Aorta (tissue), 5 donors: Measurements from ENCODE around the gene FAM110D. TPM values are rescaled to one million over a fixed set of nuclear protein-coding genes. Genes with fewer than 3 reads are reported as not detected.

ENCODE experiments used
- ATAC-seq: fragments of 200-7000 bp; cut with Tn5 transposase; one replicate; pipeline ENCODE4 v1.9.1; 2022; ENCODE audit warnings: moderate library complexity; ENCODE audit not compliant: low FRiP score
- DNase-seq, 2 donors: peaks; one replicate each; pipeline ENCODE4 v3.0.0-alpha.2; 2020
- H3K27ac ChIP-seq, 2 donors: one replicate each; pipeline ENCODE4 v1.5.1; 2013; ENCODE audit warnings: low read length in 2 of 2, mild to moderate bottlenecking in 2 of 2, moderate library complexity in 2 of 2, control low read depth in 1 of 2, inconsistent platforms in 1 of 2, low read depth in 1 of 2
- H3K27me3 ChIP-seq, 2 donors: one replicate each; pipeline ENCODE4 v1.6.1; 2013; ENCODE audit warnings: control low read depth in 1 of 2, low read length in 1 of 2, mild to moderate bottlenecking in 1 of 2, moderate library complexity in 1 of 2; ENCODE audit not compliant: insufficient read depth in 2 of 2, control insufficient read depth in 1 of 2
- H3K36me3 ChIP-seq, 2 donors: one replicate each; pipeline ENCODE4 v1.6.1; 2013; ENCODE audit warnings: control low read depth in 1 of 2, low read length in 1 of 2, mild to moderate bottlenecking in 1 of 2; ENCODE audit not compliant: insufficient read depth in 2 of 2, control insufficient read depth in 1 of 2
- H3K4me1 ChIP-seq, 2 donors: one replicate each; pipeline ENCODE4 v1.6.1; 2013; ENCODE audit warnings: low read length in 2 of 2, control low read depth in 1 of 2, mild to moderate bottlenecking in 1 of 2, moderate library complexity in 1 of 2; ENCODE audit not compliant: insufficient read depth in 2 of 2, control insufficient read depth in 1 of 2
- H3K4me3 ChIP-seq, 2 donors: one replicate each; pipeline ENCODE4 v1.5.1; 2013; ENCODE audit warnings: low read length in 2 of 2, control low read depth in 1 of 2, mild to moderate bottlenecking in 1 of 2
- H3K9me3 ChIP-seq: one replicate; pipeline ENCODE4 v1.6.1; 2013; ENCODE audit warnings: mild to moderate bottlenecking, low read length; ENCODE audit not compliant: control insufficient read depth
- WGBS, 2 donors: extraction: QIAGEN DNeasy Blood & Tissue Kit; methylation state at CpG; one replicate each; pipeline ENCODE4 v1.1.7; 2013; 5-methylcytosine and 5-hydroxymethylcytosine counted together
- intact Hi-C, 2 donors: fragments of 100-400 bp; cut with DNase I; formaldehyde crosslinking; loops; one replicate each; pipeline versions ENCODE4 v1.14.2 to v1.15.0; 2022
- polyA plus RNA-seq, 2 donors: library from polyadenylated mRNA; stranded (reverse); fragments of 200-250 nt; gene quantifications; one replicate each; pipeline ENCODE4 v1.2.3, GENCODE V29; 2013
- total RNA-seq, 2 donors: library from RNA; stranded (reverse); fragmentation: NEBNext Ultra II Directional; extraction: Animal tissue kit (Norgen Biotek cat#: 25700); gene quantifications; one replicate each; pipeline ENCODE4 v1.2.1, GENCODE V29; 2021
- donor health status: healthy with polysubstance abuse.
- donor health status: Bipolar disorder and iron deficiency.
- donor health status: DM: no; HTN: no; CAD: no.
- donor health status: DM: no; HTN: no; CAD: no.
- donor health status: DM: yes; HTN: yes; CAD: no.

FAM110D gene
- total and polyA plus RNA-seq, 4 donors: 0.25 to 15.7 (median 3.2) TPM

- Histone ChIP-seq H3K27me3 (no peaks in the 10 kb centered on the region), H3K9me3 (no peaks in the 10 kb centered on the region), H3K4me3 (no peak overlapping the region), H3K27ac (no peak overlapping the region), H3K36me3 (no peaks in the 10 kb centered on the region), H3K4me1 (no peaks in the 10 kb centered on the region)
- intact Hi-C loops: no loop called here
- DNase-seq: no peak
- no peak for ATAC-seq
- 85 to 86% methylated on average over 5 of the region's 5 CpGs for WGBS, 2 donors
Observed at GRCh38 chr1:26210147-26210870, 51.4 kb downstream of the FAM110D start.

- Histone ChIP-seq H3K4me3 (no peak overlapping the region), H3K27me3 (no peaks in the 10 kb centered on the region), H3K4me1 (no peaks in the 10 kb centered on the region), H3K27ac (no peak overlapping the region), H3K9me3 (no peaks in the 10 kb centered on the region), H3K36me3 (no peaks in the 10 kb centered on the region)
- WGBS, 2 donors: 85 to 86% methylated on average over 5 of the region's 5 CpGs
- no peak for DNase-seq
- no peak for ATAC-seq
- intact Hi-C loops: no loop called here
Observed at GRCh38 chr1:26212726-26213125, 53.8 kb downstream of the FAM110D start.

DNA sequence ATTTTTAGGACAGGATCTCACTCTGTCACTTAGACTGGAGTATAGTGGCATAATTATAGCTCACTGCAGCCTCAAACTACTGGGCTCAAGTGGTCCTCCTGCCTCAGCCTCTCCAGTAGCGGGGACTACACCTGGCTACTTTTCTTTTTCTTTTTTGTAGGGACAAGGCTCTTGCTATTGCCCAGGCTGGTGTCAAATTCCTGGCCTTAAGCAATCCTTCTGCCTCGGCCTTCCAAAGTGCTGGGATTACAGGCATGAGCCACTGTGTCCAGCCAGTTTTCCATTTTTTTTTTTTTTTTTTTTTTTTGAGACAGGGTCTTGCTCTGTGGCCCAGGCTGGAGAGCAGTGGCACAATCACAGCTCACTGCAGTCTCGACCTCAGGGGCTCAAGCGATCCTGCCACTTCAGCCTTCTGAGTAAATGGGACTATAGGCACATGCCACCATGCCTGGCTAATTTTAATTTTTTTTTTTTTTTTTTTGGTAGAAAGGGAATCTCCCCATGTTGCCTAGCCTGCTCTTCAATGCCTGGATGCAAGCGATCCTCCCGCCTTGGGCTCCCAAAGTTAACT, 54.5 kb downstream of the FAM110D start:
- Histone ChIP-seq H3K4me1 (no peaks in the 10 kb centered on the region), H3K27me3 (no peaks in the 10 kb centered on the region), H3K27ac (no peak overlapping the region), H3K4me3 (no peak overlapping the region), H3K9me3 (no peaks in the 10 kb centered on the region), H3K36me3 (no peaks in the 10 kb centered on the region)
- no peak for ATAC-seq
- intact Hi-C loops: no loop called here
- DNase-seq: no peak
- WGBS, 2 donors: 89% methylated on average over 5 to 6 of the region's 6 CpGs

Other genes with a start within 250 kb of the FAM110D start
- gene PAFAH2, start 161.0 kb upstream of the FAM110D start, total RNA-seq: 1 to 10 TPM; 4.8 to 6.4 TPM
- gene PAFAH2, start 161.0 kb upstream of the FAM110D start, polyA plus RNA-seq: 1 to 10 TPM; 3.7 to 4.9 TPM
- 1 to 10 TPM in 1 of 2 donors, under 1 TPM in 1; 0.29 to 1.3 TPM for gene EXTL1, start 137.3 kb upstream of the FAM110D start, total RNA-seq
- under 1 TPM in 1 of 2 donors, not detected in 1; 0.33 TPM for gene EXTL1, start 137.3 kb upstream of the FAM110D start, polyA plus RNA-seq
- gene SLC30A2, start 113.0 kb upstream of the FAM110D start, total RNA-seq: not detected
- under 1 TPM in 1 of 2 donors, not detected in 1; 0.13 TPM for gene SLC30A2, start 113.0 kb upstream of the FAM110D start, polyA plus RNA-seq
- under 1 TPM; 0.19 to 0.24 TPM for gene TRIM63, start 91.4 kb upstream of the FAM110D start, total RNA-seq
- gene TRIM63, start 91.4 kb upstream of the FAM110D start, polyA plus RNA-seq: 1 to 10 TPM in 1 of 2 donors, under 1 TPM in 1; 0.36 to 1.5 TPM
- gene PDIK1L, start 47.3 kb upstream of the FAM110D start, total RNA-seq: 1 to 10 TPM; 6.5 to 7.5 TPM
- gene PDIK1L, start 47.3 kb upstream of the FAM110D start, polyA plus RNA-seq: 1 to 10 TPM; 2.0 to 3.8 TPM
- gene C1orf232, start 9.9 kb downstream of the FAM110D start, total RNA-seq: not detected
- not detected for gene C1orf232, start 9.9 kb downstream of the FAM110D start, polyA plus RNA-seq
- gene ZNF593, start 10.8 kb downstream of the FAM110D start, total RNA-seq: 10 to 100 TPM; 13.4 to 18.3 TPM
- gene ZNF593, start 10.8 kb downstream of the FAM110D start, polyA plus RNA-seq: 10 to 100 TPM; 29.4 to 48.6 TPM
- gene ZNF593OS, start 12.8 kb downstream of the FAM110D start, total RNA-seq: not detected
- gene ZNF593OS, start 12.8 kb downstream of the FAM110D start, polyA plus RNA-seq: under 1 TPM in 1 of 2 donors, not detected in 1; 0.20 TPM
- gene CNKSR1, start 18.4 kb downstream of the FAM110D start, total RNA-seq: 1 to 10 TPM; 1.5 to 1.7 TPM
- gene CNKSR1, start 18.4 kb downstream of the FAM110D start, polyA plus RNA-seq: 1 to 10 TPM; 2.3 to 4.9 TPM
- gene CATSPER4, start 31.5 kb downstream of the FAM110D start, total RNA-seq: not detected
- gene CATSPER4, start 31.5 kb downstream of the FAM110D start, polyA plus RNA-seq: not detected
- gene CEP85, start 75.1 kb downstream of the FAM110D start, total RNA-seq: 1 to 10 TPM; 3.0 to 5.9 TPM
- gene CEP85, start 75.1 kb downstream of the FAM110D start, polyA plus RNA-seq: 1 to 10 TPM in 1 of 2 donors, under 1 TPM in 1; 0.74 to 1.9 TPM
- 100 to 1,000 TPM; 160 to 252 TPM for gene SH3BGRL3, start 121.0 kb downstream of the FAM110D start, total RNA-seq
- gene SH3BGRL3, start 121.0 kb downstream of the FAM110D start, polyA plus RNA-seq: 100 to 1,000 TPM; 219 to 232 TPM
- gene UBXN11, start 147.6 kb downstream of the FAM110D start, total RNA-seq: 10 to 100 TPM; 14.6 to 33.9 TPM
- 10 to 100 TPM; 11.6 to 46.8 TPM for gene UBXN11, start 147.6 kb downstream of the FAM110D start, polyA plus RNA-seq
- 10 to 100 TPM; 12.0 to 14.7 TPM for gene CD52, start 158.9 kb downstream of the FAM110D start, total RNA-seq
- 10 to 100 TPM in 1 of 2 donors, 1 to 10 TPM in 1; 8.3 to 31.4 TPM for gene CD52, start 158.9 kb downstream of the FAM110D start, polyA plus RNA-seq
- under 1 TPM in 1 of 2 donors, not detected in 1; 0.27 TPM for gene CRYBG2, start 195.1 kb downstream of the FAM110D start, total RNA-seq
- 1 to 10 TPM in 1 of 2 donors, under 1 TPM in 1; 0.05 to 6.4 TPM for gene CRYBG2, start 195.1 kb downstream of the FAM110D start, polyA plus RNA-seq
- gene ZNF683, start 213.7 kb downstream of the FAM110D start, total RNA-seq: under 1 TPM; 0.24 to 0.65 TPM
- gene ZNF683, start 213.7 kb downstream of the FAM110D start, polyA plus RNA-seq: under 1 TPM in 1 of 2 donors, not detected in 1; 0.87 TPM